Endothelial cell of umbilical vein (primary cell): ENCODE data around the gene SZT2.

Source experiments
- EZH2 ChIP-seq: IDR thresholded peaks from 2 replicates; pipeline ENCODE4 v1.6.1; 2012; ENCODE audit warnings: borderline replicate concordance, low read depth, mild to moderate bottlenecking, moderate library complexity, low read length, inconsistent platforms; ENCODE audit not compliant: severe bottlenecking
- GATA2 ChIP-seq: IDR thresholded peaks from 2 replicates; pipeline ENCODE4 v1.7.0; 2011; ENCODE audit warnings: low read depth, mild to moderate bottlenecking, moderate library complexity, mixed read lengths, low read length; ENCODE audit not compliant: insufficient read length, insufficient read depth
- MAX ChIP-seq: IDR thresholded peaks from 2 replicates; pipeline ENCODE4 v1.6.1; 2011; ENCODE audit not compliant: insufficient read depth, insufficient read length
- MYC ChIP-seq: IDR thresholded peaks from one replicate; pipeline ENCODE4 v1.6.1; 2011; ENCODE audit warnings: mild to moderate bottlenecking, low read depth, low read length
- POLR2A ChIP-seq: IDR thresholded peaks from 2 replicates; pipeline ENCODE4 v1.6.1; 2012; ENCODE audit warnings: low read depth, mild to moderate bottlenecking, control low read depth, low read length
- POLR2AphosphoS5 ChIP-seq: IDR thresholded peaks from 2 replicates; pipeline ENCODE4 v1.6.1; 2012; ENCODE audit warnings: low read depth, mild to moderate bottlenecking, control low read depth, low read length, moderate library complexity; ENCODE audit not compliant: insufficient read depth

DNA sequence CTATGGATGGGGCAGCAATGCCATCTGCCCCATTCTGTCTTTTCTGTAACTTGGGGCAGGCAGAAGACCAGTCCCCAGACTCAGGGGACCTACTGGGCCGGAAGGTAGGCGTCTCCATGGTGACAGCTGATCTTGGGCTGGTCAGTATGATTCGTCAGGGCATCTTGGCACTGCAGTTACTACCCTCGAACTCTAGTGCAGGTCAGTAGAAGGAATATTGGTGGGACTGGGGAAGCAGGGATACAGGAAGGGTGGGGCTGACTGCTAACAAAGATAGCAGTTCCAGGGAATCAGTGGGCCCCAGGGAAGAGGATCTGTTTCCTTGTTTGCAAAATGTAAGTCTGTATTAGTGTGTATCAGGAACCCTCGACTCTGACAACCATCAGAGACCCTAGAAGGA lies 26.2 kb downstream of the SZT2 start:
- TF ChIP-seq POLR2A (no peak), EZH2 (no peak), POLR2AphosphoS5 (no peak), GATA2 (no peak), MAX (no peak), MYC (no peak)
